ENCODE results near the gene CDC42BPA.

The CDC42BPA gene

GRCh38 chr1:226976276-226976977, 341.9 kb downstream of the CDC42BPA start:
- no peak for DNase-seq

- DNase-seq: no peak
These were observed 342.7 kb downstream of the CDC42BPA start for GRCh38 chr1:226975259-226976250.

GRCh38 chr1:226974544-226975258, 343.6 kb downstream of the CDC42BPA start:
- no peak for DNase-seq

GRCh38 chr1:226973898-226974543, 344.3 kb downstream of the CDC42BPA start:
- no peak for DNase-seq

GRCh38 chr1:226973371-226973897, 344.9 kb downstream of the CDC42BPA start:
- no peak for DNase-seq

GRCh38 chr1:226972931-226973330, 345.4 kb downstream of the CDC42BPA start:
- no peak for DNase-seq

GRCh38 chr1:226971765-226972164, 346.5 kb downstream of the CDC42BPA start:
- DNase-seq: no peak

GRCh38 chr1:226967665-226968064, 350.6 kb downstream of the CDC42BPA start:
- no peak for DNase-seq

GRCh38 chr1:226966683-226967082, 351.6 kb downstream of the CDC42BPA start:
- no peak for DNase-seq

GRCh38 chr1:226965581-226966440, 352.5 kb downstream of the CDC42BPA start:
- no peak for DNase-seq

- DNase-seq: no peak
These were observed 353.4 kb downstream of the CDC42BPA start for GRCh38 chr1:226964611-226965486.

- DNase-seq: no peak
These were observed 354.2 kb downstream of the CDC42BPA start for GRCh38 chr1:226964068-226964425.

- DNase-seq: no peak
These were observed 355.6 kb downstream of the CDC42BPA start for GRCh38 chr1:226962421-226963391.

GRCh38 chr1:226960944-226961765, 357.1 kb downstream of the CDC42BPA start:
- no peak for DNase-seq

GRCh38 chr1:226960256-226960655, 358.0 kb downstream of the CDC42BPA start:
- no peak for DNase-seq

GRCh38 chr1:226958300-226958699, 360.0 kb downstream of the CDC42BPA start:
- DNase-seq: no peak

- DNase-seq: no peak
These were observed 360.6 kb downstream of the CDC42BPA start for GRCh38 chr1:226957714-226958113.
